ENCODE measurements around the gene SETBP1.

DNA sequence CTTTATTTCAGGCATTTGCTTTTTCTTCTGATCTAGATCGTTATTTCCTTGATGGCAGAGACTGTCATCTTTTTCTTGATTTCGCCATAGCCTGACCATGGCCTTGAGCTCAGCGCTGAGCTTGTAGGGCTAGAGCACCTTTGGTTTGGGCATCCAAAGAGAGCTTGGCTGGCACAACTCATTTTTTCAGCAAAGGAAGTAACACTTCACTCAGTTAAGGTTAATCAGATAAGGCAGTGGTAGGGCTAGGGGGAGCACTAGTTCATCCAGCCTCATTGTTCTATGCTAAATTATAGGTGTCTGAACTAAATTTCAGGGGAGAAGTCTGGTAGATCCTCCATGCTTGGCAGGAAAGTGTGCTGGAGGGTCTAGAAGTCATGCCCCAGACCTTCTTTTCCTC lies 125.0 kb downstream of the SETBP1 start:
- TF ChIP-seq, protein P1, sequence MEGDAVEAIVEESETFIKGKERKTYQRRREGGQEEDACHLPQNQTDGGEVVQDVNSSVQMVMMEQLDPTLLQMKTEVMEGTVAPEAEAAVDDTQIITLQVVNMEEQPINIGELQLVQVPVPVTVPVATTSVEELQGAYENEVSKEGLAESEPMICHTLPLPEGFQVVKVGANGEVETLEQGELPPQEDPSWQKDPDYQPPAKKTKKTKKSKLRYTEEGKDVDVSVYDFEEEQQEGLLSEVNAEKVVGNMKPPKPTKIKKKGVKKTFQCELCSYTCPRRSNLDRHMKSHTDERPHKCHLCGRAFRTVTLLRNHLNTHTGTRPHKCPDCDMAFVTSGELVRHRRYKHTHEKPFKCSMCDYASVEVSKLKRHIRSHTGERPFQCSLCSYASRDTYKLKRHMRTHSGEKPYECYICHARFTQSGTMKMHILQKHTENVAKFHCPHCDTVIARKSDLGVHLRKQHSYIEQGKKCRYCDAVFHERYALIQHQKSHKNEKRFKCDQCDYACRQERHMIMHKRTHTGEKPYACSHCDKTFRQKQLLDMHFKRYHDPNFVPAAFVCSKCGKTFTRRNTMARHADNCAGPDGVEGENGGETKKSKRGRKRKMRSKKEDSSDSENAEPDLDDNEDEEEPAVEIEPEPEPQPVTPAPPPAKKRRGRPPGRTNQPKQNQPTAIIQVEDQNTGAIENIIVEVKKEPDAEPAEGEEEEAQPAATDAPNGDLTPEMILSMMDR (IDR thresholded peaks at IDR 0.05) = no peak
- no peak for TF ChIP-seq POLR2A (IDR thresholded peaks at IDR 0.05)
- TF ChIP-seq EP300 (IDR thresholded peaks at IDR 0.05) = no peak
